ENCODE measurements around the gene C17orf113.

The C17orf113 gene

GRCh38 chr17:42050393-42051012, at the start of gene C17orf113:
TSS of gene C17orf113 (minus strand) at chr17:42050601. CDS start at chr17:42043376, 7,225 bp downstream.
- DNase-seq (ENCODE audit: low read depth): peak; percentile 22

GRCh38 chr17:42098730-42099399, 48.5 kb upstream of the C17orf113 start:
- no peak for DNase-seq (ENCODE audit: low read depth)

GRCh38 chr17:42097691-42098631, 47.6 kb upstream of the C17orf113 start, which contains the start of gene ZNF385C:
TSS of gene ZNF385C (minus strand) at chr17:42098473. CDS start at chr17:42063056, 35,417 bp downstream.
- no peak for DNase-seq (ENCODE audit: low read depth)

- no peak for DNase-seq (ENCODE audit: low read depth)
These were observed 46.1 kb upstream of the C17orf113 start for GRCh38 chr17:42096360-42097111.

DNA sequence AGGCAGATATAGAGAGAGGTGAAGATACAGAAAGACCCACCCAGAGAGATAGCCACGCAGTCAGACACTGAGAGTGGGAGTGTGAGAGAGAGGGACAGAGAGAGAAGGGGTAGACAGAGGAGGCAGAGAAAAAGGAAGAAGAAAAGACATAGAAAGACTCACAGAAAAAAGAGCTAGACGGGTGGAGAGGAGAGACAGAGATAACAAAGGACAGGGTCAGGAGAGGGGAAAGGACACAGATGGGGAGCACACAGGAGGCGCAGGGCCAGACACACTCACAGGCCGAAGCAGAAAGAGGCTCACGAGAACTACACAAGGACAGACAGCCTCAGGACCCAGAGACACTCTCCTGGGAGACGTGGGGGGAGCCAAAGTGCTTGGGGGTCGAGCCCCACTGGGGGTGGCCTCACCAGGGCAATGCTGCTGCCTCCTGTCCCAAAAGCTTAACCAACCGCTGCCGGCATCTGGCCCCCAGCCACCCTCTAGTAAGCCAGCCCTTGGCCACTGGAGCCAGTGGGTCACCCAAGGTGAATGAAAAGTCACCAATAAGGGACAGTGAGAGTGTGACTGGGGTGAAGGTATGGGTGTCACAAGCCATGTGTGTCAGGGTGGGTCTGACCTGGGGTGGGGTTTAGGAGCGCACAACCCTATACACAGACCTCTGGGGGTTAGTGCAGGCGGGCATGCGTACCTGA, 44.1 kb upstream of the C17orf113 start:
- no peak for DNase-seq (ENCODE audit: low read depth)

DNA sequence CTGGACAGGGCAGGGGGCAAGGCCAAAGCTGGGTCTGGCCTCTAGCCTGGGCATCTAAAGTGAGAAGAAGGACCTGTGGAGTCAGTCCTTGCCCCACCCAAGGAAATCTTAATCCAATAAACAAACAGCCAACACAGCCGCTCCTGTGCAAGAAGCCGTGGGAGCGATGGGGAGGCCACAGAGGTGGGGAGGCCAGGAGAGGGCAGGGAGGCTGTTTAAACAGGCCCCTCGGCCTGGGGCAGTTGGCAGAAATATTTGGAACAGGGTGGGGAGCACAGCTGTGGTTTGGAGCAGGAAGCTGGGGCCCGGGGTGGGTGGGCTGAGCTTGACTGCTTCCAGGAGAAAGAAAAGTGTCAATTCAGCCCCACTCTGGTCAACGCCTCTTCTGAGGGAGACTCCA, 42.5 kb upstream of the C17orf113 start:
- DNase-seq (ENCODE audit: low read depth): no peak

DNA sequence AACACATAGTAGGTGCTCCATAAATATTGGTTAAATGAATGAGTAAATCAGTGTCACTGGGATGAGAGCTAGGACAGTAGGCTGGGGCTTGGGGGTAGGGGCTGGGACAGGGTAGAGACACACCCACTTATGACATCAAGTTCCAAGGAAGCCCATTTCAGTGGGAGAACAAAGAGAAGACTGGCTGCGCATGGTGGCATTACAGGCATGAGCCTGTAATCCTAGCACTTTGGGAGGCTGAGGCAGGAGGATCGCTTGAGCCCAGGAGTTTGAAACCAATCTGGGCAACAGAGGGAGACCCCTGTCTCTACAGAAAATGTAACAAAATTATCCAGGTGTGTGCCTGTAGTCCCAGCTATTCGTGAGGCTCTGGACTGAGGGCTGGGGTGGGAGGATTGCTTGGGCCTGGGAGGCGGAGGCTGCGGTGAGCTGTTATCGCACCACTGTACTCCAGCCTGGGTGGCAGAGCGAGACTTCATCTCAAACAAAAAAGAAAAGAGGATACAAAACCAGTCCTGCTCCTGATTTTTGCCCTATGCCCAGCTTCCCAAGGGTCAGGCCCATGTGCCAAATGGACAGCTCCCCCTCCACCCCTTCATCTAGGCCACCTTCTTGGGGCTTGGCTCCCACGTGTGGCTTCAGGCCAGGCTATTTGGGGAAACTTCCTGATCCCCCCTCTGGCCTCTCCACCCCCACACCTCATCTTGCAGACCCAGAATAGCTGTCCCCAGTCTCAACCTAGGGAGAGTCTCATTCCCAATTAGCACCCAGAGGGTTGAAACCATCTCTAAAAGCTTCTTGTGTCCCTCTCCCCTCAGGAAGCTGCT, 40.8 kb upstream of the C17orf113 start:
- DNase-seq (ENCODE audit: low read depth): no peak

- no peak for DNase-seq (ENCODE audit: low read depth)
These were observed 38.3 kb upstream of the C17orf113 start for GRCh38 chr17:42088736-42089135.

- no peak for DNase-seq (ENCODE audit: low read depth)
These were observed 37.6 kb upstream of the C17orf113 start for GRCh38 chr17:42087736-42088705.

DNA sequence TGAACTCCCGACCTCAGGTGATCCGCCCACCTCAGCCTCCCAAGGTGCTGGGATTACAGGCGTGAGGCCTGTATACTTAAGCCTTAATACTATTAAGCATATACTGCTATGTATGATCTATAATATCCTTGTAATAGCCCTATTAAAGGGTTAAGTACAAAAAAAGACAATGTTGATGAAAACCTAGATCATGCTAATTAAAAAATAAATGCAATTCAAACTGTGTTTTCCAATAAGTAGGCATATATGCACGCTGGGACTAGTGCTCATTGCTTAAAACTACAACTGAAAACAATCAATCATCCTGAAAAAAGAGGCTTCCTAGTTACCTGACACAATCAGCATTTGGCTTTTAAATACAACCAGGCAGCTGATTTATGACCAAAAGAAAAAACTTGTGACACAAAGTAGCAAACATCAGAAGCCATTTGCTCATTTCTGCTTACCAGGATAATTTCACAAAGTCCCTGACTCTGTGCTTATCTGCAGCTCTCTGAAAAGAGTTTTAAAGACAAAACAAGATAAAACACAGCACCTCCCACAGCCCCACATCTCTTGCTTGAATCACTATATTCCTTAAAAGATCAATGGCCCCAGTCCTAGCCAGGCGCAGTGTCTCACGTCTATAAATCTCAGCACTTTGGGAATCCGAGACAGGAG, 36.8 kb upstream of the C17orf113 start:
- DNase-seq (ENCODE audit: low read depth): no peak

DNA sequence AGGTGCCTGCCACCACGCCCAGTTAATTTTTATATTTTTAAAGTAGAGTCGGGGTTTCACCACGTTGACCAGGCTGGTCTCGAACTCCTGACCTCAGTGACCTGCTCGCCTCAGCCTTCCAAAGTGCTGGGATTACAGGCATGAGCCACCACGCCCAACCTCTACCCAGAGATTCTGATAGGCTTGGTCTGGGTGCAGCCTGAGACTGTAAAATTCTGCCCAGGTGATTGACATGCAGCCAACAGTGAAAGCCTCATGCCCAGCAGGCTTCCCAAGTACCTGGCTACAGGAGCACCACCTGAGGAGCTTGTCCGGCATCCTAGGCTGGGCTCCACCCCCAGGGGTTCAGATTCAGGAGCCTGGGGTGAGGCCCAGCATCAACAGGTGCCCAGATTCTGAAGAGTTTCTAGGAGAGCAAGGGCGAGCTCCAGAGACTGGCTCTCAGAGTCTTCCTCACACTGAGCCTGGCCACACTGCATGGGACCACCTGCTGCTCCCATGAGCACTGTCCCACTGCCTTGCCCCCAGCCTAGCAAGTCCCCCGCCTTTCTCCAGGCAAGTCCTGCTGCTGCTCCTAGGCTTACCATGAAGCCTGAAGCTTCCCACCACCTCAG, 31.2 kb upstream of the C17orf113 start:
- no peak for DNase-seq (ENCODE audit: low read depth)

GRCh38 chr17:42079541-42079940, 29.1 kb upstream of the C17orf113 start:
- no peak for DNase-seq (ENCODE audit: low read depth)

- DNase-seq (ENCODE audit: low read depth): no peak
These were observed 28.1 kb upstream of the C17orf113 start for GRCh38 chr17:42078396-42079043.

DNA sequence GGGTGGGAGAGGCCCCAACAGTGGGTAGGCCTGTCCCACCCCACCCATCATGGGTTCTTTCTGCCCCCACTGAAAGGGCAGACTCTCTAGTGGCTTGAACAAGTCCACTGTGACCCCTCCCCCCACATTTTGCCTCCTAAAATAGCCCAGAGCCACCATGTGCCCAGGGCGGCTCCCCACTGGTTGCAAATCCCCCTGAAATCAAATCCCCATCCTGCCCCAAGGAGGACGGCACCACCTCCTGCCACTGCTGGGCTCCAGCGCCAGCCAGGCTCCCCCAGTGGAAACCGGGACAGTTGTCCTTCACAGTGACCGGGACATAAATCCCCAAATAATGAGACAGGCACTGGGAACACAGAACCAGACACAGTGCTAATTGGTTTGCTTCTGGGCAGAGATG, 27.4 kb upstream of the C17orf113 start:
- no peak for DNase-seq (ENCODE audit: low read depth)

- DNase-seq (ENCODE audit: low read depth): no peak
These were observed 26.6 kb upstream of the C17orf113 start for GRCh38 chr17:42076797-42077559.

DNA sequence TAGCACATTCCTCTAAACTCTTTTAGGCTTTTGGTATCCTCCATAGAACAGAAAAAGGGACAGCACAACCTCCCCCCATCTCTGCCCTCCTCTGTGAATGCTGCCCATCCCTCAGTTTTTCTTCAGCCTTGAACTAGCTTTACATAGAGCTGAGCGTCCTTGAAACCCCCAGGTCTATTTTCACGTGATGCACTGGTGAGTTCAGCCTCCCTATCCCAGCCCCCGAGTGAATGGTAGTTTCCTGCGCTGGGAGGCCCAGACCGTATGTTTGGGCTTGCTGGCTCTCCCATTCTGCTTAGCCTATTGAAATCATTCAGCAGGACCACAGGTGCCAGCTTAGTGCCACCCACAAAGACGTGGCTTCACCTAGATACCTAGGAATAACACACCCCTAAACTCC, 25.4 kb upstream of the C17orf113 start:
- DNase-seq (ENCODE audit: low read depth): no peak
